Loucy (cell line): ENCODE results near the gene INSRR.

Source experiments
- CTCF ChIP-seq: fragments of 200-600 bp; sonication (generic); conservative IDR thresholded peaks from 2 replicates; pipeline ENCODE4 v1.5.1; 2014; ENCODE audit warnings: mild to moderate bottlenecking, antibody characterized with exemption, low read length
- EZH2phosphoT487 ChIP-seq: fragments of 200-600 bp; IDR thresholded peaks from 2 replicates; pipeline ENCODE4 v1.6.1; 2018; ENCODE audit warnings: antibody characterized with exemption, mild to moderate bottlenecking, moderate library complexity, borderline replicate concordance

DNA sequence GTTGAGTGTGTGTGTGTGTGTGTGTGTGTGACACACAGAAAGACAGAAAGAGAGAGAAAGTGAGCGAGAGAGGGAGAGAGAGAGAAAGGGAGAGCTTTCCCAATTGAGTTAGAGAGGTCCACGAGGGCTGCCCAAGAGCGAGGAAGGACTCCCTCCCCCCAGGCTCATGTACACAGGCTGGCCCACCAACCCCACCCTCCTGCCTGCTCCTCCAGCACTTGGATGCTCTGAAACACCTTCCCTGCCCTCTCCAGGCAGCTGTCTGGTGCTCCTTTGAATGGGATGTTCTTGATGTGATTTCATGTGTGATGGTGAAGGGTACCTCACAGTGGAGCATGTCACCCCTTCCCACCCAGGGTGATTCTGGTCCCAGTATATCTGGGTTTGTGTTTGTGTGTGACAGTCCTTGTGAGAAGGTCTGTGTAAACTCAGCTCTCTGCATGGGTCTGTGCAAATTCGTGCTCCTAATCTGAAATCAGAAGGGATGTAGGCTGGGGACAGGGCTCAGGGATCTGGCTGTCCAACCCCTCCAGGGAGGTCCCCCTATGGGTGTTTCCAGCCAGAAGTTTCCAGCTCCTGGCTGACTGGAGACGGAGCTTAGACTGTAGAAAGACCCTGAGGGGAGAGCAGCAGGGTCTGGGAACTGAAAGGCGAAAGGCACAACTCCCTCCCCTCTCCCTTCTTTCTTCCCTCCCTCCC is 27.8 kb upstream of the INSRR start:
- no peak for TF ChIP-seq CTCF
- no peak for TF ChIP-seq EZH2phosphoT487
